Hippocampal formation (tissue), 2 donors: ENCODE data around the gene OCA2.
"Not testable (repeated sequence)": the region's sequence is repeated elsewhere in the genome, so short reads cannot be mapped to it uniquely, and the experiment has no call there.

Experiments
- DNase-seq, 2 donors: peaks; one replicate each; lab custom pipeline; 2025; lab: John Stamatoyannopoulos, UW

Gene OCA2

GRCh38 chr15:27725731-27726130 is 373.4 kb downstream of the OCA2 start:
- DNase-seq = no peak

DNA sequence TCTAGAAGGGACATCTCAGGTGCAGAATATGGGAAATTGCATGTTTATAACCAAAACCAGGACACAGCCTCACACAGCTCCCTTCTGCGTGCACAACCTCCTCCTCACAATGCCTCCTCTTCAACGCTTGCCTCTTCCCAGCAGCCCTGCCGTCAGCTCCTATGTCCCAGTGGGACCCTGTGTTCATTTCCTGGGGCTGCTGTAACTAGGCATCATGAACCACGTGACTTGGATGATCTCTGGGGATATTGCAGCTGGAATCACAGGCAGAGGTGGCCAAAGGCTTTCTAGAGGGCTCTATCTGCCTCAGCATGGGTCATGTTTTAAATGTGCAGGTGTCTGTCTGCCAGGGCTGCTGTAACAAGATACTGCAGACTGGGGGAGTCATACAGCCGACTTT is 375.3 kb downstream of the OCA2 start:
- DNase-seq = no peak

DNA sequence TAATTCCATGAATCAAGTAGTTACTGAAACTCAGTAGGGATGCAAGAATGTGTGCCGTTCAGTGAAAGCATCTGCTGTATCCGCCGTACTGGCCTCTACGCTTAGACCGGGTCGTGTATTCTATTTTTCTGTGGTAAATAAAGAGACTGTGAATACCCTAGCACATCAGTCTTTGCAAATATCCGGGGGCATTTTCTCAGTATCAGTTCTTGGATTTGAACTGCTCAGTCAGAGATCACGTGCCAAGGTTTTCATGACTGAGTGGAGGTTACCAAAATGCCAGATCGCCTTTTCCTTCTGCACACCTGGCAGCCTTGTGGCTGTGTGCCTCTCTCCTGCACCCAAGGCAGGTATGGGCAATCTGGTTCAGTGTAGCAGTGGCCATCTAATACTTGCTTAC is 377.0 kb downstream of the OCA2 start:
- no peak for DNase-seq

DNA sequence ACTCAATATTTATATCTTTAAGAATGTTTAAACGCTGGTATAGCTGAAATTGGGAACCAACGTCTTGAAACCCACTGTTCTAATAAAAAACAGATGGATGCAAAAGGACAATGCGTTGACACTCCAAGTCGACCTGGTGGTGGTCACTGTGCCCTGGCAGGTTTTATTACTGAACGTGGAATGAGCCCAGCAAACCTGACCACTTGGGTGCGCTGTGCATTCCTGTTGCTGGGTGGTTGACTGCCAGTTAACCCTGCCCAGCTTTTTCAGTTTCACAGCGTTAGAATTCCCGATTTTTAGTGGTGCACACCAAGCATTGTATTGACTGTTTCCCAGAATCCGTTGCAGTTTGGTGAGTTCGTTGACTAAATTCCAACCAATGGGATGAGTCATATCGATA is 384.4 kb downstream of the OCA2 start:
- no peak for DNase-seq

DNA sequence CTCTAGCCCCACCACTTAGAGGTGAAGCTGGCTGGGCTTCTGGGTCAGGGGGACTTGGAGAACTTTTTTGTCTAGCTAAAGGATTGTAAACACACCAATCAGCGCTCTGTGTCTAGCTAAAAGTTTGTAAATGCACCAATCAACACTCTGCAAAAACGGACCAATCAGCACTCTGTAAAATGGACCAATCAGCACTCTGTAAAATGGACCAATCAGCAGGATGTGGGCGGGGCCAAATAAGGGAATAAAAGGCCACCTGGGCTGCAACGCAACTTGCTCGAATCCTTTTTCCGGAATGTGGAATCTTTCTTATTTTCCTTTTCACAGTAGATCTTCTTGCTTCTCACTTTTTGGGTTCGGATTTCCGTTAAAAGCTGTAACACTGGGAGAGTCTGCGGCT is 385.3 kb downstream of the OCA2 start:
- DNase-seq = not testable (repeated sequence)

- no peak for DNase-seq
Observed at GRCh38 chr15:27707257-27707656, 391.9 kb downstream of the OCA2 start.

DNA sequence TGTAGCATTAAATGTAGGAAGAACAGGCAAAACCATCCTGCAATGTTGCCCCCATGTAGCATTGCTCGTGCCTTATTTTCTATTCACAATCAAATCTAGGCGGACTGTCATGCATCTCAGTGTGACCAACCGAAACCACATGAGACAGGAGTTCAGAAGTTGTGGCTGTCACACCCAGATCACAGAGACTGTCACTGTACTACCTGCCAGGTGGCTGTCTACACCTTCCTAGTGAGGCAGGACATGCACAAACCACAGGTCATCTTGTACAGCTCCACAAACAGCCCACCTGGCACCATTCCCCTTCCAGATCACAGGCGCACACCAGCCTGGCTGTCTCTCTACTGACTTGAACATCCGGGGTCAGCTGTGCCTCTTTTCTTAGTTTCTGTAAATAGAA is 392.8 kb downstream of the OCA2 start:
- no peak for DNase-seq

GRCh38 chr15:27705056-27705455 is 394.1 kb downstream of the OCA2 start:
- DNase-seq = peak in 1 of 2 donors; percentile 15
